ENCODE results near the gene ERAP2.

DNA sequence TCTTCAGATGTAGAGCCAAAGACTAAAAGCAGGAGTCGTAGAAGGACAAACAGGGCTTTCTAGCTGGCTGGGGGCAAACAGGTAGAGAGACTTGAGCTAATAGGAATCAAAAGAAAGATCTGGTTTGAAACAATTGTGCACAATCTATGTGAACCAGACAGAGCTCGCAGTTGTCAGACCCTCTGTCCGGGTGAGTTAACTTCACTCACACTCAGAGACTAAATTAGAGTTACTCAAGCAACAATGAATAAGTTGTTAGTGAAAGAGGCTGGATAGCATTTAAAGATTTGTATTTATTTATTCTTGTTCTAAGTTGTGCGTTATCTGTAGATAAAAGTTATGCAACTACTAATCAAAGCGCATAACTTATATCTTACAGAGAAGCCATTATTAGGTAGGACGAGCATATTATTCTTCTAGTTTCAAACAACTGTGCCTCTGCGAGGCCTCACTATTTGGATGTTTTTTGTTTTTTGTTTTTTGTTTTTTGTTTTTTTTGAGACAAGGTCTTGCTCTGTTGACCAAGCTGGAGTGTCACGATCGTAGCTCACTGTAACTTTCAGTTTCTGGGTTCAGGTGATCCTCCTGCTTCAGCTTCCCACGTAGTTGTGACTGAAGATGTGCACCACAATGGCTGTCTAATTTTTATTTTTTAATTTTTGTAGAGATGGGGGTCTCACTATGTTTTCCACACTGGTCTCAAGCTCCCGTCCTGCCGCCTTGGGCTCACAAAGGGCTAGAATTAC, 46.4 kb downstream of the ERAP2 start:
- TF ChIP-seq, protein P1, sequence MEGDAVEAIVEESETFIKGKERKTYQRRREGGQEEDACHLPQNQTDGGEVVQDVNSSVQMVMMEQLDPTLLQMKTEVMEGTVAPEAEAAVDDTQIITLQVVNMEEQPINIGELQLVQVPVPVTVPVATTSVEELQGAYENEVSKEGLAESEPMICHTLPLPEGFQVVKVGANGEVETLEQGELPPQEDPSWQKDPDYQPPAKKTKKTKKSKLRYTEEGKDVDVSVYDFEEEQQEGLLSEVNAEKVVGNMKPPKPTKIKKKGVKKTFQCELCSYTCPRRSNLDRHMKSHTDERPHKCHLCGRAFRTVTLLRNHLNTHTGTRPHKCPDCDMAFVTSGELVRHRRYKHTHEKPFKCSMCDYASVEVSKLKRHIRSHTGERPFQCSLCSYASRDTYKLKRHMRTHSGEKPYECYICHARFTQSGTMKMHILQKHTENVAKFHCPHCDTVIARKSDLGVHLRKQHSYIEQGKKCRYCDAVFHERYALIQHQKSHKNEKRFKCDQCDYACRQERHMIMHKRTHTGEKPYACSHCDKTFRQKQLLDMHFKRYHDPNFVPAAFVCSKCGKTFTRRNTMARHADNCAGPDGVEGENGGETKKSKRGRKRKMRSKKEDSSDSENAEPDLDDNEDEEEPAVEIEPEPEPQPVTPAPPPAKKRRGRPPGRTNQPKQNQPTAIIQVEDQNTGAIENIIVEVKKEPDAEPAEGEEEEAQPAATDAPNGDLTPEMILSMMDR (IDR thresholded peaks at IDR 0.05; ENCODE audit: poor library complexity, severe bottlenecking): no peak
- TF ChIP-seq EP300 (conservative IDR thresholded peaks at IDR 0.05; ENCODE audit: poor library complexity, severe bottlenecking) (no peak), POLR2AphosphoS5 (IDR thresholded peaks at IDR 0.05) (no peak), RAD21 (conservative IDR thresholded peaks at IDR 0.05) (no peak), TAF1 (IDR thresholded peaks at IDR 0.05; ENCODE audit: low read depth) (no peak), REST (IDR thresholded peaks at IDR 0.05; ENCODE audit: borderline replicate concordance) (no peak), MXI1 (conservative IDR thresholded peaks at IDR 0.05; ENCODE audit: poor library complexity, severe bottlenecking) (no peak), EZH2 (IDR thresholded peaks at IDR 0.05; ENCODE audit: borderline replicate concordance, insufficient read depth, low read length, poor library complexity, severe bottlenecking) (no peak)
